Peyer's patch (tissue), 4 donors: Measurements from ENCODE around the gene PPP2R2C.

Experiments used
- CTCF ChIP-seq, 6 experiments: fragments of 450-650 bp in 4 of 6; fragments of 200-600 bp in 2 of 6; sonication (generic) in 1 of 6; IDR thresholded peaks; one replicate each; pipeline ENCODE4 v1.5.1; 2017 to 2019; ENCODE audit warnings: antibody characterized with exemption in 6 of 6, mild to moderate bottlenecking in 3 of 6, moderate library complexity in 1 of 6
- POLR2A ChIP-seq, 2 donors: fragments of 450-650 bp; IDR thresholded peaks; one replicate each; pipeline ENCODE4 v1.5.1; 2017; ENCODE audit warnings: antibody characterized with exemption in 2 of 2, mild to moderate bottlenecking in 2 of 2, moderate library complexity in 2 of 2

DNA sequence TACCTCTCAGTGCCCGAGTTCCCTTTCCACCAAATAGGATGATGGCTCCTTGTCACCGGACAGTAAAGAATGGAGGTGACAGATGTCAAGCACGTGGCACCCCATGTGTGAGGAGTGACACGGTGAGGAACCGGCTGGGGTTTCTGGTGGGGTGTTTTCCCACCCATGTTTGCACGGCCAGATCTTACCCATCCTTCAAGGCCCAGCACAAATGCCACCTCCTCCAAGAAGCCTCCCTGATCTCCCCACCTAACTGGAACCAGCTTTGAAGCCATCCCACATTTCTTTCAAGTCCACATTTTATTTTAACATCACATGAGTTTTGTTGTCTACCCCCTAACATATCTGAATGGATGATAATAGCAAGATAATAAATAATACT, 139.8 kb downstream of the PPP2R2C start:
- TF ChIP-seq CTCF (IDR thresholded peaks at IDR 0.05) (no peak), POLR2A (IDR thresholded peaks at IDR 0.05) (no peak)
